GM15510 (cell line): ENCODE results near the gene CCDC170.

Experiments used
- POLR2A ChIP-seq: IDR thresholded peaks from 3 replicates; pipeline ENCODE4 v1.6.1; 2011; ENCODE audit warnings: borderline replicate concordance; ENCODE audit not compliant: insufficient read length; ENCODE audit errors: extremely low read depth

CCDC170 gene

GRCh38 chr6:151624071-151624470 lies 130.3 kb downstream of the CCDC170 start:
- no peak for TF ChIP-seq POLR2A

- no peak for TF ChIP-seq POLR2A
Observed at GRCh38 chr6:151624481-151624880, 130.7 kb downstream of the CCDC170 start.

DNA sequence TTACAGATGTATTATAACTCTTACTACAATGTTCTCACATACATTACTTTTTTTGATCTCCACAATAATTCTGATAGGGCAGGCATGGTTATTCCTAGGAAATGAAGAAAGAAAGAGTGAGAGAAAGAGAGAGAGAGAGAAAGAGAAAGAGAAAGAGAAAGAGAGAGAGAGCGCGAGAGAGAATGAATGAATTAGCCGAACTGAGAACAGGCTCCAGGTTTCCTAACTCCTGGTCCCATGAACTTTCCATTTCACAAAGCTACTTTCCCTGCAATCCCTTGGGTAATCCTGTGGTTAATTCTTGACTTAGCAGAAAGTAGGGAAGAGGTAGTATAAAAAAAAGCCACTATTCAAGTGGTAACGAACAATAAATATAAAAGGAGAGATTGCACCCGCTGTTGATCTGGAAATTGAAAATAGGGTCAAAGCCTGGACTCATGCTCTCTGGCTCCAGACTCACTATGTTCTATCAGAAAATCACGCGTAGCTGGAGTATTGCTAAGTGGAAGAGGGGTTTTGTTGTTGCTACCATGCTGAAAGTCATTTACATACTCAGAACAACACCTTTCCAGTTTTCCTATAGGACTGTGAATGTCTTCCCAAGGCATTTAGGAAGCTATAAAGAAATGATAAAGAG lies 131.2 kb downstream of the CCDC170 start:
- TF ChIP-seq POLR2A, result no peak

GRCh38 chr6:151627689-151628444 lies 134.1 kb downstream of the CCDC170 start:
- no peak for TF ChIP-seq POLR2A

DNA sequence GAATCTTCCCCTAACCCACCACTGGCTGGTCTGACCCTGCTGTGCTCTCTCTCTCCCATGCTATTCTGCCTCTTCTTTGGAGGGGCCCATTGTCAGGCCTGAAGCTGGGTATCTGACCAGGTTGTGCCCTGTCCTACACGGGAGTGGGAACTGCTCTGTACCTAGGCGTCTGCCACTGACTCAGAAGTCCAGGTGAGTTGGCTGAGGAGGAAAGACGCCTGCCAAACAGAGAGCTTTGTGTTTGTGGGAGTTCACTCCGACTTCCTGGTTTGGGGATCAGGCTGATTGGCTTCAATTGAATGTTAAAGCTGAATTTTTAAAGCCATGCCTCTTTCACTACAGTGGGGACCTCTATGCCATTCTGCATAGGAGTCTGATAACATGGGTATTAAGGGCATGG lies 136.0 kb downstream of the CCDC170 start:
- TF ChIP-seq POLR2A, result no peak

DNA sequence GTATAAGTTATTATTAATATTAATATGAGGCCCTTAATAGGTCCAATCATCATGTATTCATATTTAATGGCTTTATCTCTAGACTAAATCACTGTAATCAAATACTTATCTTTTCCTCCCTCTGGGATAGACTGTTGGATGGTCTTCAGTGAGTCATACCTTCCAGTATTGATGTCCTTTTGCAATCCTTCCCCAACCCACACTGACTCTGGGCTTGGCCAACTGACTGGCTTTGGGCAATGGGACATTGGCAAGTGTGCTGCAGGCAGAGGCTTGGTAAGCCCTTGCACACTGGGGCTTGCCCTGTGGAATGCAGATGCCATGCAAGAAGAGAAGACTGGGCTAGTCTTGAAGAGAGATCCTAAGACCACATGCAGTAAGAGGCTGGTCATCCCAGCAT lies 136.6 kb downstream of the CCDC170 start:
- TF ChIP-seq POLR2A, result no peak

DNA sequence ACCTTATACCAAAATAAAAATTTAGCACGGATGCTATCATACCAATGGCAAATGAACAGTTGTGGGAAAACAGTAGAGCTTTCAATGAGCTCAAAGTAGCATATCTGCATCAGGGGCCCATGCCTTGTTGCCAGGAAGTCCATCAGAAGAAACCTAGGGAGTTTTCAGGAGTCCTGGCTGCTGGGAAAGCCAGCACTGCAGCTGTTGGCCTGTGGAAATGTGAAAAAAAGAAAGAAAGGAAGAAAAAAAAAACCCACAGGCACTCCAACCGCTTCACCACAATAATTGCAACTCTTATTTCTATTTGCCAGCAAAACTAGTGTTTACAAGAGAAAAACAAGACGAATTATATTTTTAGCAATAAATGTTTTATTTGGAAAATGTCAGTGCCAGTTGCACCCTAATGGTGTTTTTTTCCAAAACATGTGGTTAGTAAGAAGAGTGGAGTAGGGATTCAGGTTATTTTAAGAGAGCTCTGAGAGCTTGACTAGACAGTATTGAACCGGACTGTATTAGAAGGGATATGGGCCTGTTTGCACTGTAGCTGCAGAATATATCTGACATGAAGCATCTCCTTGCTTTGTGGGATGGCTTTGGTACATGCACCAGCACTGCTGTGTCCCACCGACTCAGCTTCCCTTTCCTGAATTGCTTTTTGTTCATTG lies 137.3 kb downstream of the CCDC170 start:
- no peak for TF ChIP-seq POLR2A

DNA sequence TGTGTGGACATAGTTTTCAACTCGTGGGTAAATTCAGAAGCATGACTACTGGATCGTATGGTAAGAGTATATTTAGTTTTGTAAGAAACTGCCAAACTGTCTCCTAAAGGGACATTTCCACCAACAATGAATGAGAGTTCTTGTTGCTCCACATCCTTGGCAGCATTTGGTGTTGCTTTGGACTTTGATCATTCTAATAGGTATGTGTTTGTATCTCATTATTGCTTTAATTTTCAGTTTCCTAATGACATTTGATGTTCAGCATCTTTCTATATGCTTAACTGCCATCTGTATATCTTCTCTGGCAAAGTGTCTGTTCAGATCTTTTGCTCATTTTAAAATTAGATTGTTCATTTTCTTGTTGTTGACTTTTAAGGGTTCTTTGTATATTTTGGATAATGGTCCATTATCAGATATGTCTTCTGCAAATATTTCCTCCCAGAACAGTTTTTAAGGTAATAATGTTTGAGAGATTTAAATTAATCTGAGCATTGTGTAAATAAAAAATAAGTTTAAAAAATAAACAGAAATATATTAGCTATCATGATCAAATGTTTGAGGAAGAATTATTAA lies 138.7 kb downstream of the CCDC170 start:
- no peak for TF ChIP-seq POLR2A

GRCh38 chr6:151633526-151634335 lies 139.9 kb downstream of the CCDC170 start:
- no peak for TF ChIP-seq POLR2A

GRCh38 chr6:151634336-151634720 lies 140.5 kb downstream of the CCDC170 start:
- TF ChIP-seq POLR2A, result no peak

- TF ChIP-seq POLR2A, result no peak
Observed at GRCh38 chr6:151635741-151636140, 141.9 kb downstream of the CCDC170 start.

- no peak for TF ChIP-seq POLR2A
Observed at GRCh38 chr6:151637814-151638213, 144.0 kb downstream of the CCDC170 start.

DNA sequence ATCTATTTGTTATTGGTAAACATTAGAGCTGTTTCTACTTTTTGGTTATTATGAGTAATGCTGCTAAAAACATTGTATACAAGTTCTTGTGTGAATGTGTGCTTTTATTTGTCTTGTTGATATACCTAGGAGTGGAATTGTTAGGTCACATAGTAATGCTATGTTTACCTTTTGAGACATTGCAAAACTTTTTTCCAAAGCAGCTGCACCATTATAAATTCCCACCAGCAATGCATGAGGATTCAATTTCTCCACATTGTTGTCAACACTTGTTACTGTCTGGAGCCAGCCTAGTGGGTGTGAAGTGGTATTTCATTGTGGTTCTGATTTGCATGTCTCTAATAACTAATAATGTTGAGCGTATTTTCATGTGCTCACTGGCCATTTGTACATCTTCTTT lies 145.9 kb downstream of the CCDC170 start:
- no peak for TF ChIP-seq POLR2A

DNA sequence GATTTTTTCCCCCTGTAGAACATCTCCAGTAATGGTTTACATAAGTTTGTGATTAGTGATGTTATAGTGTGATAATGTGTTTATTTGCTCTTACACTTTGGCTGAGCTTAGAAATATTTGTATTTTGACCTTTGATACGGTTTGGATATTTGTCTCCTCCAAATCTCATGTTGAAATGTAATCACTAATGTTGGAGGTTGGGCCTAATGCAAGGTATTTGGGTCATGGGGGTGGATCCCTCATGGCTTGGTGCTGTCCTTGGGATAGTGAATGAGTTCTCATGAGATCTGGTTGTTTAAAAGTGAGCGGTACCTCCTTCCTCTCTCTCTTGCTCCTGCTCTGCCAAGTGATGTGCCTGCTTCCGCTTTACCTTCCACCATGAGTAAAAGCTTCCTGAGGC lies 147.2 kb downstream of the CCDC170 start:
- TF ChIP-seq POLR2A, result no peak
